Measurements from ENCODE around the gene LCE2B. TPM values are rescaled to one million over a fixed set of nuclear protein-coding genes. Genes with fewer than 3 reads are reported as not detected.
"Not testable (repeated sequence)": the region's sequence is repeated elsewhere in the genome, so short reads cannot be mapped to it uniquely, and the experiment has no call there.

LCE2B gene, protein sequence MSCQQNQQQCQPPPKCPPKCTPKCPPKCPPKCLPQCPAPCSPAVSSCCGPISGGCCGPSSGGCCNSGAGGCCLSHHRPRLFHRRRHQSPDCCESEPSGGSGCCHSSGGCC
- total RNA-seq (2014; rRNA removed; shearing (Covaris generic)): not detected in 2 replicates

DNA sequence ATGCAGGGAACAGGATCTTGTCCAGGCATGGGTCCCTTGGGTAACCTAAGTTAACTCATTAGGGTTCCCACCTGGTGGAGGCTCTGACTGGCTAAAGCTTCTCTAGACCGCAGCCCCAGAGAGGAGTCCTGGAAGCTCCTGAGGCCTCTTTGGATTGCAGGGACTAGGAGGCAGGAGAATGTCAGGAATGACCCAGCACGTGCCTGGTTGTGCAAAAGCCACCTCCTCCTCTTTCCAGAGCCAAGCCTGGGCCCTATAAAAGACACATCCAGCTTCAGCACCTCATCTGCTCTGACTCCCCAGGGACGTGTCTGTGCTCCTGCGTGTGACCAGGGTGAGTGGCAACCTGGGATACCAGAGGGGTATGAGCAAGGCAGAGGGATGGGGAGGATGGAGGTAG is at the start of gene LCE2B:
TSS of gene LCE2B (plus strand) at position 301 of the 400 bp plus-strand sequence. CDS start 721 bp downstream, outside the sequence.
- H3K36me3 ChIP-seq (replicated peaks; ENCODE audit: control insufficient read depth, insufficient read depth, low read length); H3K27me3 ChIP-seq (ENCODE audit: control insufficient read depth, insufficient read depth, low read length); H3K4me3 ChIP-seq (ENCODE audit: insufficient read depth, low read depth, low read length); DNase-seq: not testable (repeated sequence)

DNA sequence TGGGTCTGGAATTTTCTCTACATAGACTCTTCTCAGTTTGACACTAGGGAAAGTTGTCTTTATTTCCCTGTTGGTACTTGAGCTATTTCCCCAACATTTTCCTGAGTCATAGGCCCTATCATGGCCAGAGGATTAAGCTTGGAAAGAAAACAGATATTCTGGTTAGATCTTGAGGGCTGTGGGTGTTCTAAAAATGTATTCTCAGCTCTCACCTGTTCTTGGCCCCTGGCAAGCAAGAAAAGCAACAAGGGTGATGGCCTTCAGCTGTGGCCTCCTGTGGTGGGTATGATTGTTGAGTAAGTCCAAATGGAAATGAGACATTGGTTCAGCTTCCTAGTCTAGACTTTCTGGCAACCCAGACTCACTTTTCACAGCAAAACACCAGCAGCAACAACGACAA is 45.6 kb upstream of the LCE2B start:
- no peaks in the 10 kb centered on the region for H3K36me3 ChIP-seq (replicated peaks; ENCODE audit: control insufficient read depth, insufficient read depth, low read length)
- H3K4me3 ChIP-seq (ENCODE audit: insufficient read depth, low read depth, low read length): no peak overlapping the region
- no peaks in the 10 kb centered on the region for H3K27me3 ChIP-seq (ENCODE audit: control insufficient read depth, insufficient read depth, low read length)
- no peak for DNase-seq

DNA sequence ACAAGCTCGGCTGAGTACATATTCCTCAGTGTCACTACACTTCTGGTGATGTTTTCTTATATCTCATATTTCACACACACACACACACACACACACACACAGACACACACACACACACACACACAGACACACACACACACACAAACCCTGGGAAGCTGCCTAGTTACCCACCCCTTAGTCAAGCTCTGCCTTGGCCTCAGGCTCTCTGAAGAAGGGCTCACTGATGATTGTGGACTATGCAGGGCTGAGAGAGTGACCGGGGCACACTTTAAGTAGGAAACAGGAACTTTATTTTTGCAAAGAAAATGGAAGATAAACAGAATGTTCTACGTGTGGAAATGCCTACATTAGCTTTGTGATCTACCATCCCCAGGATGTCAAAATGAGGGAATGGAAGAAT is 42.0 kb upstream of the LCE2B start:
- no peak for DNase-seq
- Histone ChIP-seq H3K4me3 (ENCODE audit: insufficient read depth, low read depth, low read length) (no peak overlapping the region), H3K36me3 (replicated peaks; ENCODE audit: control insufficient read depth, insufficient read depth, low read length) (no peaks in the 10 kb centered on the region), H3K27me3 (ENCODE audit: control insufficient read depth, insufficient read depth, low read length) (no peaks in the 10 kb centered on the region)

DNA sequence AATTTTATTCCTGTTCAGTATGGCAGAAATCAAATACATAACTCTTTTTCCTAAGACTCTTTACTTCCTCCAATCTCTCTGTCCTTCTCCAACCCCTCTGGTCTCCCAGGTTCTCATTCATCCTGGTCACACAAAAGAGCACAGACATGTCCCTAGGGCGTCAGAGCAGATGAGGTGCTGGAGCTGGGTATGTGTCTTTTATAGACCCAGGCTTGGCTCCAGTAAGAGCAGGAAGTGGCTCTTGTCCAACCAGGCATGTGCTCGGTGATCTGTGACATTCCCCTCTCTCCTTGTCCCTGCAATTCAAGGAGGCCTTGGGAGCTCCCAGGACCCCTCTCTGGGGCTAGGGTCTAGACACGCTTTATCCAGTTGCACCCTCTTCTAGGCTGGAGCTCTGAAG is 40.8 kb upstream of the LCE2B start:
- Histone ChIP-seq H3K27me3 (ENCODE audit: control insufficient read depth, insufficient read depth, low read length) (no peaks in the 10 kb centered on the region), H3K4me3 (ENCODE audit: insufficient read depth, low read depth, low read length) (no peak overlapping the region), H3K36me3 (replicated peaks; ENCODE audit: control insufficient read depth, insufficient read depth, low read length) (no peaks in the 10 kb centered on the region)
- DNase-seq: no peak

DNA sequence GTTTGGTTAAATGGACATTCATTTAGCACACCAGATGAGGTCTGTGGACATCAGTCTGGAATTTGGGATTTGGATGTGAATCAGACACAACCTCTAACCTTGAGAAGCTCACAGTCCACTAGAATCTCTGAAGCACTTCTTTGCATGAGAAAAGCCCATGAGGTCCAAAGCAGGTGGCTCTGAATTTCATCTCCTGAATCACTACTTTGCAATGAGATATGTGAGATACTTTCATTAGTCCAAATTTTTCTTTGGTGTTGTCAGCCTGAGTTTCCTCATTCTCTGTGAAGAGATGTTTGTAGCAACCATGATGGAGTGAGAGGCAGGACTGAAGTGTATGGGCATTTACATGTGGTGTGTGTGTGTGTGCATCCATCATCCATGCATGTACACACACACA is 39.3 kb upstream of the LCE2B start:
- Histone ChIP-seq H3K4me3 (ENCODE audit: insufficient read depth, low read depth, low read length) (no peak overlapping the region), H3K36me3 (replicated peaks; ENCODE audit: control insufficient read depth, insufficient read depth, low read length) (no peaks in the 10 kb centered on the region), H3K27me3 (ENCODE audit: control insufficient read depth, insufficient read depth, low read length) (no peaks in the 10 kb centered on the region)
- DNase-seq: no peak

DNA sequence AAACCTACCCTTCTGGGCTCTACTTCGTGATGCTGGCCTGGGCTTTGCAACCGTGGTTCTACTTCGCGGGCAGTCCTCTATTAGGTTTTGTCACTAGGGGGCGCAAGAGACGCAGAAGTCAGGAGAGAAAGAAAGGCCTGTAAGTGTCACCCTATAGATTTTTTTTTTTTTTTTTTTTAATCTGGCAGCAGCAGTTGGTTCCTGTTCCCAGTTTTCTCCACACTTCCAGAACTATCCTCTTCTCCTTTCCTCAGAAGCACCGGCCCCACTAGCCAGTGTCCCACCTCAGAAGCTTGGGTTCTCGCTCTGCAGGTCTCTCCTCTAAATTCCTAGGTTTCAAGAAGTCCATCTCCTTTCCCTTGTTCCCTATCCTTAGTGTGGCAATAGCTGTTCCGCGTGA is 31.8 kb upstream of the LCE2B start:
- no peaks in the 10 kb centered on the region for H3K27me3 ChIP-seq (ENCODE audit: control insufficient read depth, insufficient read depth, low read length)
- H3K4me3 ChIP-seq (ENCODE audit: insufficient read depth, low read depth, low read length): no peak overlapping the region
- DNase-seq: peak; percentile 47
- H3K36me3 ChIP-seq (replicated peaks; ENCODE audit: control insufficient read depth, insufficient read depth, low read length): no peaks in the 10 kb centered on the region

DNA sequence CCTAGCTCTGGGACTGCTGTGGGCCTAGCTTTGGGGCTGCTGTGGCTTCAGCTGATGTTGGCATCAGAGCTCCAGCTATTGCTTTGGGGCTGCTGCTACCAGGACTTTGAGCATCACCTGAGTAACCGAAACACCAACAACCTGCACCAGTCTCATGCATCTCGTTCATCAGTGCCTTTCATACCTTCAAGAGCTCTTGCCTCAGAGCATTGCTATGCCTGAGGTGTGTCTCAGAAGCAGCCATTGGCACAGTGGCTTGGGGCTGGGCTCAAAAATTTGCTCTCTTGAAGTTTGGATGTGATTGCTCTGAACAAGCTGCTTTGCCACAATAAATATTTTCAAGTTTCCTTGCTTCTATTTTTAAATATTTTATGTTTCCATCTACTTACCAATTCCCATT is 29.5 kb upstream of the LCE2B start:
- no peak for DNase-seq
- Histone ChIP-seq H3K27me3 (ENCODE audit: control insufficient read depth, insufficient read depth, low read length) (no peaks in the 10 kb centered on the region), H3K4me3 (ENCODE audit: insufficient read depth, low read depth, low read length) (no peak overlapping the region), H3K36me3 (replicated peaks; ENCODE audit: control insufficient read depth, insufficient read depth, low read length) (no peaks in the 10 kb centered on the region)

DNA sequence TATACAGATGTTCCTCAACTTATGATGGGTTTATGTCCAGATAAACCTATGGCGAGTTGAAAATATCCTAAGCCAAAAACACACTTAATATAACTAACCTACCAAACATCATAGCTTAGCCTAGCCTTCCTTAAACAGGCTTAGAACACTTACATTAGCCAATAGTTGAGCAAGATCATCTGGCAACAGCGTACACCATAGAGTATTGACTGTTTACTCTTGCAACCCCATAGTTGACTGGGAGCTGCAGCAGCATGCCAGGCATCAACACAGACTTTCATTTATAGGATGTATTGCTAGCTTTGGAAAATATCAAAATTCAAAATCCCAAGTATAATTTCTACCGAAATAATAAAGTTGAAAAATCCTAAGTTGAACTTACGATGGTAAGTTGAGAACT is 28.2 kb upstream of the LCE2B start:
- no peak for DNase-seq
- Histone ChIP-seq H3K36me3 (replicated peaks; ENCODE audit: control insufficient read depth, insufficient read depth, low read length) (no peaks in the 10 kb centered on the region), H3K27me3 (ENCODE audit: control insufficient read depth, insufficient read depth, low read length) (no peaks in the 10 kb centered on the region), H3K4me3 (ENCODE audit: insufficient read depth, low read depth, low read length) (no peak overlapping the region)

DNA sequence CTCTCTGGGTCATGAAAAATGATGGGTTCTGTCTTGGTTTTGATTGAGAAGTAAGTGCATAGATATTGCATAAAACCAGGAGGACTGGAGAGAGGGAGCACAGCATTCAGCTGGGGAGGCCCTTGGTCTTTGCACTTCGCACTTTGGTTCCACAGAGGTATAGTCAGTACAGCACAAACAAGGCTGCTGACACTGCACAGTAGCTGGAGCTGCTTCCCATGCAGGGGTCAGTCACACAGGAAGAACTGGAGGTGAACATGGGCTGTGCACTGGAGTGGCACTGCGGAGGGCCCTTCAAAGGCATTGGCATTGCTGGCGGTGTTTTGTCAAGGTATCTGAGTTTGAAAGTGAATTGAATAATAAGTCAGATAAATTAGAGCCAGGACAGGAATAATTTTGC is 27.3 kb upstream of the LCE2B start:
- no peak for DNase-seq
- no peak overlapping the region for H3K4me3 ChIP-seq (ENCODE audit: insufficient read depth, low read depth, low read length)
- H3K27me3 ChIP-seq (ENCODE audit: control insufficient read depth, insufficient read depth, low read length): no peaks in the 10 kb centered on the region
- no peaks in the 10 kb centered on the region for H3K36me3 ChIP-seq (replicated peaks; ENCODE audit: control insufficient read depth, insufficient read depth, low read length)

DNA sequence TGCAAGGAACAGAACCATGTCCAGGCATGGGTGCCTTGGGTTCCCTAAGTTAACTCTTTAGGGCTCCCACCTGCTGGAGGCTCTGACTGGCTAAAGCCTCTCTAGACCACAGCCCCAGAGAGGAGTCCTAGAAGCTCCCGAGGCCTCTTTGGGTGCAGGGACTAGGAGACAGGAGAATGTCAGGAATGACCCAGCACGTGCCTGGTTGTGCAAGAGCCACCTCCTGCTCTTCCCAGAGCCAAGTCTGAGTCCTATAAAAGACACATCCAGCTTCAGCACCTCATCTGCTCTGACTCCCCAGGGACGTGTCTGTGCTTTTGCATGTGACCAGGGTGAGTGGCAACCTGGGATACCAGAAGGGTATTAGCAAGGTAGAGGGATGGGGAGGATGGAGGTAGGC is 22.8 kb upstream of the LCE2B start, which contains the start of gene LCE2D:
TSS of gene LCE2D (plus strand) at position 283 of the 400 bp plus-strand sequence. CDS start 726 bp downstream, outside the sequence.
- Histone ChIP-seq H3K4me3 (ENCODE audit: insufficient read depth, low read depth, low read length) (no peak within 1 kb of the TSS), H3K36me3 (replicated peaks; ENCODE audit: control insufficient read depth, insufficient read depth, low read length) (no peaks in the 10 kb centered on the region), H3K27me3 (ENCODE audit: control insufficient read depth, insufficient read depth, low read length) (no peaks in the 10 kb centered on the region)
- no peak for DNase-seq

DNA sequence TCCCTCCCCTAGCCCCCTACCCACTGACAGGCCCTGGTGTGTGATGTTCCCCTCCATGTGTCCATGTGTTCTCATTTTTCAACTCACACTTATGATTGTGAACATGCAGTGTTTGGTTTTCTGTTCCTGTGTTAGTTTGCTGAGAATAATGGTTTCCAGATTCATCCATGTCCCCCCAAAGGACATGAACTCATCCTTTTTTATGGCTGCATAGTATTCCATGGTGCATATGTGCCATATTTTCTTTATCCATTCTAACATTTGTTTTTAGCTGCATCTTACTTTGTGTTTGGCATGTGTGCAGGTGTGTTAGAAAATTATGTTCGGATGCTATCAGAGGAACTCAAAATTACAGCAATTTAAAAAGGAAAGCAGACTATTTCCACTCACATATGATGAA is 19.8 kb upstream of the LCE2B start:
- H3K36me3 ChIP-seq (replicated peaks; ENCODE audit: control insufficient read depth, insufficient read depth, low read length); H3K4me3 ChIP-seq (ENCODE audit: insufficient read depth, low read depth, low read length); H3K27me3 ChIP-seq (ENCODE audit: control insufficient read depth, insufficient read depth, low read length); DNase-seq: not testable (repeated sequence)

DNA sequence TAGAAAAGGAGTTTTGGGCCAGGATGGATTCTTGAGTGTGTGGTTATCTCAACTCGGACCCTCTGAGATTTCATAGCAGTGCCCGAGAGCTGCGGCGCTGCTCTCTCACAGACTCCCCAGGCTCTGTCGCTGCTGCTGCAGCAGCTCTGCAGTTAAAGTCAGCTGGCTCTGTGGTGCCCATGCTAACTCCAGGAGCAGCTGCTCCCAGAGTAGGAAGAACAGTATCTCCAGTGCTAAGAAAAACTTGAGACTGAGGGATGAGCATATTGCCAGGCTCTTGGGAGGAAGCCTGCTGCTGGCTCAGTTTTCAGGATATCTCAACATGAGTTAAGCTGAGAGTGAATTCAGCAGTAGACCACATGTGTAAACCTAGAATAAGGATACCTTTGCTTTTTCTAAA is 18.3 kb upstream of the LCE2B start:
- no peak for DNase-seq
- Histone ChIP-seq H3K36me3 (replicated peaks; ENCODE audit: control insufficient read depth, insufficient read depth, low read length) (no peaks in the 10 kb centered on the region), H3K27me3 (ENCODE audit: control insufficient read depth, insufficient read depth, low read length) (no peaks in the 10 kb centered on the region), H3K4me3 (ENCODE audit: insufficient read depth, low read depth, low read length) (no peak overlapping the region)

DNA sequence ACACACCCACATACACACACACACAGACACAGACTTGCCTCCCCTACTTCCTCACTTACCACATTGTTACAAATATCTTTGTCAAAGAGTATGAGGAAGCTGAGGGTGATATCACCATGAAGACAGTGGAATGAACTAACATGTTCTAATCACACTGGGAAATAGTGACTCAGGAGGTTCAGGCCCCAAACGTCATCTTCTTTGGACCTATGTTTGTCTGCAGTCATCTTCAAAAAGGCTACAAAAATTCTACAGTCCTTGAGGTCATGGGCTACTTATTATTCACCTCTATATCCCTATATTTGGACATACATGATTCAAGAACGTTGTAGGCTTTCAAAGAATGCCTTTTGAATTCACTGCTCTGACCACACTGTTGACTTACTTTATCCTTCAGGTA is 12.9 kb upstream of the LCE2B start:
- H3K27me3 ChIP-seq (ENCODE audit: control insufficient read depth, insufficient read depth, low read length): no peaks in the 10 kb centered on the region
- no peaks in the 10 kb centered on the region for H3K36me3 ChIP-seq (replicated peaks; ENCODE audit: control insufficient read depth, insufficient read depth, low read length)
- DNase-seq: no peak
- H3K4me3 ChIP-seq (ENCODE audit: insufficient read depth, low read depth, low read length): no peak overlapping the region

DNA sequence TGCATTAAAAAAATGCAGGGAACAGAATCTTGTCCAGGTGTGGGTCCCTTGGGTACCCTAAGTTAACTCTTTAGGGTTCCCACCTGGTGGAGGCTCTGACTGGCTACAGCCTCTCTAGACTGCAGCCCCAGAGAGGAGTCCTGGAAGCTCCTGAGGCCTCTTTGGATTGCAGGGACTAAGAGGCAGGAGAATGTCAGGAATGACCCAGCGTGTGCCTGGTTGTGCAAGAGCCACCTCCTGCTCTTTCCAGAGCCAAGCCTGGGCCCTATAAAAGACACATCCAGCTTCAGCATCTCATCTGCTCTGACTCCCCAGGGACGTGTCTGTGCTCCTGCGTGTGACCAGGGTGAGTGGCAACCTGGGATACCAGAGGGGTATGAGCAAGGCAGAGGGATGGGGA is 10.9 kb upstream of the LCE2B start, which contains the start of gene LCE2C:
TSS of gene LCE2C (plus strand) at position 297 of the 400 bp plus-strand sequence. CDS start 737 bp downstream, outside the sequence.
- not testable (repeated sequence) for H3K4me3 ChIP-seq (ENCODE audit: insufficient read depth, low read depth, low read length); H3K36me3 ChIP-seq (replicated peaks; ENCODE audit: control insufficient read depth, insufficient read depth, low read length); DNase-seq; H3K27me3 ChIP-seq (ENCODE audit: control insufficient read depth, insufficient read depth, low read length)

DNA sequence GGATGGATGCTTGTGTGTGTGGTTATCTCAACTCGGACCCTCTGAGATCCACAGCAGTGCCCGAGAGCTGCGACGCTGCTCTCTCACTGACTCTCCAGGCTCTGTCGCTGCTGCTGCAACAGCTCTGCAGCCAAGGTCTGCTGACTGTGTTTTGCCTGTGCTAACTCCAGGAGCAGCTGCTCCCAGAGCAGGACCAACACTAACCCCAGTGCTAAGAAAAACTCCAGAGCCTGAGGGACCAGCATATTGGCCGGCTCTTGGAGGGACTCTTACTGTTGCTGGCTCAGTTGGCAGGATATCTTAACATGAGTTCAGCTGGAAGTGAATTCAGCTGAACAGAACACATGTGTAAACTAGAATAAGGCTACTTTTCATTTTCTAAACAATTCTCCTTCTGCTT is 6.5 kb upstream of the LCE2B start:
- H3K27me3 ChIP-seq (ENCODE audit: control insufficient read depth, insufficient read depth, low read length): no peaks in the 10 kb centered on the region
- H3K36me3 ChIP-seq (replicated peaks; ENCODE audit: control insufficient read depth, insufficient read depth, low read length): no peaks in the 10 kb centered on the region
- no peak for DNase-seq
- no peak overlapping the region for H3K4me3 ChIP-seq (ENCODE audit: insufficient read depth, low read depth, low read length)

DNA sequence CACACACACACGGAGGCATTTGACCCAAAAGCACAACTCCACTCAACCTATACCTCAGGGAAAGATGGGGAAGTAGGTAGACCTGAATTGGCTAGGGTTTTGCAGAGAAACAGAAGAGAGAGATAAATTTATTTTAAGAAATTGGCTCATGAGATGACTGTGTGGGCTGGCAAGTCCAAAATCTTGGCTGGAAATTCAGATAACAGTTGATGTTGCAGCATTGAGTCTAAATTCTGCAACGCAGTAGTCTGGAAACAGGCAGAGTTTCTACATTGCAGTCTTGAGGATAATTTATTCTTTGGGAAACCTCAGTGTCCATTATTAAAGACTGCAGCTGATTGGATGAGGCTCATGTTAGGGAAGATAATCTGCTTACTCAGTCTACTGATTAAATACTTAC is 4.3 kb upstream of the LCE2B start:
- Histone ChIP-seq H3K4me3 (ENCODE audit: insufficient read depth, low read depth, low read length) (no peak overlapping the region), H3K27me3 (ENCODE audit: control insufficient read depth, insufficient read depth, low read length) (no peaks in the 10 kb centered on the region), H3K36me3 (replicated peaks; ENCODE audit: control insufficient read depth, insufficient read depth, low read length) (no peaks in the 10 kb centered on the region)
- DNase-seq: no peak
